Vagina (tissue), 2 donors: ENCODE data around the gene AFAP1. TPM values are rescaled to one million over a fixed set of nuclear protein-coding genes. Genes with fewer than 3 reads are reported as not detected.

Experiments
- DNase-seq, 2 donors: peaks; one replicate each; pipeline ENCODE4 v3.0.0-alpha.2; 2017; ENCODE audit errors: extremely low spot score in 2 of 2
- H3K27ac ChIP-seq: fragments of 200-600 bp; sonication (generic); one replicate; pipeline ENCODE4 v1.5.1; 2019
- H3K27me3 ChIP-seq: fragments of 200-600 bp; sonication (generic); one replicate; pipeline ENCODE4 v1.5.1; 2019
- H3K36me3 ChIP-seq, 2 donors: fragments of 200-600 bp; sonication (generic); one replicate each; pipeline ENCODE4 v1.5.1; 2017 to 2019
- H3K4me1 ChIP-seq: fragments of 200-600 bp; sonication (generic); one replicate; pipeline ENCODE4 v1.5.1; 2019
- H3K4me3 ChIP-seq, 2 donors: fragments of 200-600 bp; sonication (generic); 1 replicate in 1 of 2; 2 replicates in 1 of 2; pipeline ENCODE4 v1.5.1; 2016 to 2019
- H3K9me3 ChIP-seq: fragments of 200-600 bp; sonication (generic); one replicate; pipeline ENCODE4 v1.5.1; 2019
- CTCF ChIP-seq, 3 experiments: fragments of 450-650 bp in 2 of 3; fragments of 200-600 bp in 1 of 3; sonication (generic) in 1 of 3; IDR thresholded peaks; one replicate each; pipeline ENCODE4 v1.5.1; 2017 to 2019; ENCODE audit warnings: antibody characterized with exemption in 3 of 3, mild to moderate bottlenecking in 2 of 3, moderate library complexity in 2 of 3
- POLR2A ChIP-seq, 2 donors: fragments of 450-650 bp; IDR thresholded peaks; one replicate each; pipeline ENCODE4 v1.6.1; 2017; ENCODE audit warnings: antibody characterized with exemption in 2 of 2, mild to moderate bottlenecking in 2 of 2, moderate library complexity in 2 of 2
- POLR2AphosphoS5 ChIP-seq, 2 donors: sonication (generic); formaldehyde crosslinking; IDR thresholded peaks; one replicate each; pipeline ENCODE4 v1.9.0; 2017; ENCODE audit warnings: antibody characterized with exemption in 2 of 2, mild to moderate bottlenecking in 2 of 2, low read depth in 1 of 2; ENCODE audit not compliant: insufficient read depth in 1 of 2
- intact Hi-C: fragments of 100-400 bp; cut with DNase I; formaldehyde crosslinking; loops from one replicate; pipeline ENCODE4 v1.15.1; 2023
- total RNA-seq: library from RNA; depleted of rRNA; stranded (reverse); fragments of >200 nt; gene quantifications from one replicate; pipeline ENCODE4 v1.2.3, GENCODE V29; 2016

AFAP1 gene
- total RNA-seq, 1 donor from 2014 or later = 20.4 TPM

GRCh38 chr4:7742807-7743280 is 196.8 kb downstream of the AFAP1 start:
- TF ChIP-seq POLR2A (IDR thresholded peaks at IDR 0.05) (no peak), POLR2AphosphoS5 (IDR thresholded peaks at IDR 0.05; ENCODE audit: insufficient read depth in 1 of 2, low read depth in 1 of 2) (no peak), CTCF (IDR thresholded peaks at IDR 0.05) (no peak)
- Histone ChIP-seq H3K9me3 (no peaks in the 10 kb centered on the region), H3K4me1 (no peaks in the 10 kb centered on the region), H3K4me3 (no peak overlapping the region), H3K36me3 (no peaks in the 10 kb centered on the region), H3K27ac (no peak overlapping the region), H3K27me3 (no peaks in the 10 kb centered on the region)
- intact Hi-C loops = no loop called here
- DNase-seq = no peak

- no peaks in the 10 kb centered on the region for H3K9me3 ChIP-seq
- DNase-seq = no peak
- H3K4me3 ChIP-seq = no peak overlapping the region
- TF ChIP-seq POLR2A (IDR thresholded peaks at IDR 0.05) = no peak
- TF ChIP-seq CTCF (IDR thresholded peaks at IDR 0.05) = no peak
- no peak for TF ChIP-seq POLR2AphosphoS5 (IDR thresholded peaks at IDR 0.05; ENCODE audit: insufficient read depth in 1 of 2, low read depth in 1 of 2)
- no peaks in the 10 kb centered on the region for H3K36me3 ChIP-seq
- intact Hi-C loops = no loop called here
- H3K4me1 ChIP-seq = no peaks in the 10 kb centered on the region
- no peaks in the 10 kb centered on the region for H3K27me3 ChIP-seq
- H3K27ac ChIP-seq = no peak overlapping the region
Observed at GRCh38 chr4:7741946-7742806, 197.5 kb downstream of the AFAP1 start.

- intact Hi-C loops = no loop called here
- DNase-seq = no peak
- Histone ChIP-seq H3K27ac (no peak overlapping the region), H3K9me3 (no peaks in the 10 kb centered on the region), H3K4me1 (no peaks in the 10 kb centered on the region), H3K36me3 (no peaks in the 10 kb centered on the region), H3K4me3 (no peak overlapping the region), H3K27me3 (no peaks in the 10 kb centered on the region)
- TF ChIP-seq POLR2AphosphoS5 (IDR thresholded peaks at IDR 0.05; ENCODE audit: insufficient read depth in 1 of 2, low read depth in 1 of 2) = no peak
- TF ChIP-seq POLR2A (IDR thresholded peaks at IDR 0.05) = no peak
- no peak for TF ChIP-seq CTCF (IDR thresholded peaks at IDR 0.05)
Observed at GRCh38 chr4:7740866-7741525, 198.7 kb downstream of the AFAP1 start.

GRCh38 chr4:7739918-7740865 is 199.5 kb downstream of the AFAP1 start:
- H3K9me3 ChIP-seq = no peaks in the 10 kb centered on the region
- H3K4me1 ChIP-seq = no peaks in the 10 kb centered on the region
- intact Hi-C loops = no loop called here
- H3K36me3 ChIP-seq = no peaks in the 10 kb centered on the region
- no peak overlapping the region for H3K4me3 ChIP-seq
- no peak for TF ChIP-seq CTCF (IDR thresholded peaks at IDR 0.05)
- TF ChIP-seq POLR2A (IDR thresholded peaks at IDR 0.05) = no peak
- TF ChIP-seq POLR2AphosphoS5 (IDR thresholded peaks at IDR 0.05; ENCODE audit: insufficient read depth in 1 of 2, low read depth in 1 of 2) = no peak
- H3K27me3 ChIP-seq = no peaks in the 10 kb centered on the region
- H3K27ac ChIP-seq = no peak overlapping the region
- DNase-seq = no peak
